Activated naive CD4-positive, alpha-beta T cell treated with anti-CD3 and anti-CD28 coated beads for 36 hours (primary cell): ENCODE results near the gene APOF. TPM values are rescaled to one million over a fixed set of nuclear protein-coding genes. Genes with fewer than 3 reads are reported as not detected.
"Not testable (repeated sequence)": the region's sequence is repeated elsewhere in the genome, so short reads cannot be mapped to it uniquely, and the experiment has no call there.

Experiments used
- CTCF ChIA-PET: fragments of 350-600 bp; sonication (Branson Sonifier 250); formaldehyde crosslinking; loops from one replicate; lab custom pipeline; 2021; ENCODE audit warnings: antibody characterized with exemption; lab: Charles Lee
- DNase-seq: peaks from one replicate; pipeline ENCODE4 v3.0.0-alpha.2; 2020
- H3K27ac Mint-ChIP-seq: one replicate; pipeline ENCODE4 v1.8.0; 2021; ENCODE audit warnings: mild to moderate bottlenecking, mixed read lengths
- H3K27me3 Mint-ChIP-seq: one replicate; pipeline ENCODE4 v1.8.0; 2021; ENCODE audit warnings: low read depth, mixed read lengths
- H3K36me3 Mint-ChIP-seq: one replicate; pipeline ENCODE4 v1.8.0; 2021; ENCODE audit warnings: low read depth, mixed read lengths
- H3K4me1 Mint-ChIP-seq: one replicate; pipeline ENCODE4 v1.8.0; 2021; ENCODE audit warnings: low read depth, mixed read lengths
- H3K4me3 Mint-ChIP-seq: one replicate; pipeline ENCODE4 v1.8.0; 2021; ENCODE audit warnings: mild to moderate bottlenecking, moderate library complexity, mixed read lengths
- H3K9me3 Mint-ChIP-seq: one replicate; pipeline ENCODE4 v1.8.0; 2021; ENCODE audit warnings: mixed read lengths
- intact Hi-C: fragments of 100-400 bp; cut with micrococcal nuclease; formaldehyde crosslinking; loops from one replicate; pipeline ENCODE4 v1.15.1; 2023
- total RNA-seq, 2 experiments: library from RNA; stranded (reverse); gene quantifications; one replicate each; pipeline ENCODE4 v1.2.3, GENCODE V29; 2021

Gene APOF
- total RNA-seq, 2 experiments from 2014 or later = not detected

GRCh38 chr12:56324206-56324605, 38.5 kb downstream of the APOF start:
- H3K4me3 Mint-ChIP-seq = no peak overlapping the region
- intact Hi-C loops = no loop called here
- DNase-seq = no peak
- no peak overlapping the region for H3K27ac Mint-ChIP-seq
- H3K36me3 Mint-ChIP-seq = peaks cover 22% of the 10 kb centered on the region
- CTCF ChIA-PET = interaction anchor here (0.8 kb wide), 1 partner anchor 140 kb away, joined by 5 read pairs; no protein-coding TSS in a partner anchor
- no peaks in the 10 kb centered on the region for H3K9me3 Mint-ChIP-seq
- H3K4me1 Mint-ChIP-seq = no peaks in the 10 kb centered on the region
- H3K27me3 Mint-ChIP-seq = no peaks in the 10 kb centered on the region

GRCh38 chr12:56321610-56322009, 41.0 kb downstream of the APOF start:
- not testable (repeated sequence) for DNase-seq, H3K4me3 Mint-ChIP-seq, H3K9me3 Mint-ChIP-seq, H3K4me1 Mint-ChIP-seq, H3K27me3 Mint-ChIP-seq
- CTCF ChIA-PET = interaction anchor here (0.7 to 2.0 kb wide), 2 partner anchors 11 to 38 kb away, joined by 4 to 8 read pairs; partner anchors contain the start of genes PAN2 and STAT2
- intact Hi-C loops = loop anchor here (1.0 kb wide), 1 partner anchor 12 kb away; the partner anchor contains the start of gene PAN2
- Mint-ChIP-seq H3K27ac (peak overlapping the region; percentile 17), H3K36me3 (peaks cover 20% of the 10 kb centered on the region)

GRCh38 chr12:56321027-56321426, 41.6 kb downstream of the APOF start:
- Mint-ChIP-seq H3K27ac (peak overlapping the region; percentile 70), H3K4me3 (no peak overlapping the region), H3K27me3 (no peaks in the 10 kb centered on the region), H3K4me1 (peaks cover 5% of the 10 kb centered on the region), H3K9me3 (no peaks in the 10 kb centered on the region), H3K36me3 (peaks cover 16% of the 10 kb centered on the region)
- CTCF ChIA-PET = interaction anchor here (0.7 to 2.0 kb wide), 3 partner anchors 12 to 39 kb away, joined by 3 to 8 read pairs (median 4); partner anchors contain the start of genes PAN2 and STAT2
- intact Hi-C loops = loop anchor here (1.0 kb wide), 1 partner anchor 12 kb away; the partner anchor contains the start of gene PAN2
- DNase-seq = peak; percentile 50

GRCh38 chr12:56317675-56318074, 45.0 kb downstream of the APOF start:
- Mint-ChIP-seq H3K9me3 (no peaks in the 10 kb centered on the region), H3K4me3 (no peak overlapping the region), H3K4me1 (peaks cover 16% of the 10 kb centered on the region), H3K36me3 (peaks cover 10% of the 10 kb centered on the region), H3K27me3 (no peaks in the 10 kb centered on the region), H3K27ac (peak overlapping the region; percentile 12)
- CTCF ChIA-PET = interaction anchor here (0.9 to 1.3 kb wide), 2 partner anchors 18 to 42 kb away, joined by 4 to 5 read pairs; partner anchors contain the start of gene STAT2
- peak; percentile 43 for DNase-seq
- intact Hi-C loops = loop anchor here (5.0 kb wide), 1 partner anchor 130 kb away; the partner anchor contains the start of gene TIMELESS

GRCh38 chr12:56315622-56316473, 46.8 kb downstream of the APOF start, which contains the start of gene CNPY2:
Gene CNPY2 (minus strand): TSS chr12:56315988. CDS start chr12:56315217, 771 bp downstream.
- intact Hi-C loops = loop anchor here (1.0 to 5.0 kb wide), 8 partner anchors 16 to 372 kb away; partner anchors contain the start of genes CS, IL23A, PTGES3 and SPRYD4
- peaks cover 10% of the 10 kb centered on the region for H3K36me3 Mint-ChIP-seq
- peak; percentile 92 for DNase-seq
- H3K9me3 Mint-ChIP-seq = no peaks in the 10 kb centered on the region
- CTCF ChIA-PET = interaction anchor here (0.6 to 3.3 kb wide), 13 partner anchors 8 to 148 kb away, joined by 3 to 20 read pairs (median 3); no protein-coding TSS in a partner anchor
- no peaks in the 10 kb centered on the region for H3K27me3 Mint-ChIP-seq
- peak within 1 kb of the TSS; percentile 97 for H3K27ac Mint-ChIP-seq
- peak within 1 kb of the TSS; percentile 97 for H3K4me3 Mint-ChIP-seq
- peaks cover 16% of the 10 kb centered on the region for H3K4me1 Mint-ChIP-seq

- peaks cover 18% of the 10 kb centered on the region for H3K4me1 Mint-ChIP-seq
- H3K4me3 Mint-ChIP-seq = peak overlapping the region; percentile 97
- H3K27me3 Mint-ChIP-seq = no peaks in the 10 kb centered on the region
- intact Hi-C loops = loop anchor here (5.0 kb wide), 1 partner anchor 132 kb away; the partner anchor contains the start of gene TIMELESS
- peak overlapping the region; percentile 97 for H3K27ac Mint-ChIP-seq
- CTCF ChIA-PET = interaction anchor here (0.6 to 3.3 kb wide), 8 partner anchors 8 to 149 kb away, joined by 3 to 20 read pairs (median 3); no protein-coding TSS in a partner anchor
- H3K36me3 Mint-ChIP-seq = peaks cover 10% of the 10 kb centered on the region
- no peak for DNase-seq
- H3K9me3 Mint-ChIP-seq = no peaks in the 10 kb centered on the region
Measured at GRCh38 chr12:56315249-56315621, 47.4 kb downstream of the APOF start.

- no peak for DNase-seq
- H3K4me1 Mint-ChIP-seq = peaks cover 13% of the 10 kb centered on the region
- no peaks in the 10 kb centered on the region for H3K9me3 Mint-ChIP-seq
- no peak overlapping the region for H3K27ac Mint-ChIP-seq
- intact Hi-C loops = no loop called here
- H3K4me3 Mint-ChIP-seq = no peak overlapping the region
- no peaks in the 10 kb centered on the region for H3K27me3 Mint-ChIP-seq
- CTCF ChIA-PET = interaction anchor here (0.6 to 1.8 kb wide), 4 partner anchors 18 to 193 kb away, joined by 3 to 4 read pairs (median 4); partner anchors contain the start of genes STAT2 and ZC3H10
- peaks cover 10% of the 10 kb centered on the region for H3K36me3 Mint-ChIP-seq
Measured at GRCh38 chr12:56311003-56311402, 51.7 kb downstream of the APOF start.

Other genes with a start within 250 kb of the APOF start
- gene RPL41, start 246.2 kb downstream of the APOF start, total RNA-seq = 1,000 to 10,000 TPM; 5,971 to 6,299 TPM
- 1 to 10 TPM; 6.4 to 6.6 TPM for gene ZC3H10, start 244.6 kb downstream of the APOF start, total RNA-seq
- 10 to 100 TPM; 87.4 to 88.9 TPM for gene ESYT1, start 234.6 kb downstream of the APOF start, total RNA-seq
- gene MYL6B, start 210.3 kb downstream of the APOF start, total RNA-seq = 10 to 100 TPM; 49.2 to 57.5 TPM
- gene MYL6, start 204.5 kb downstream of the APOF start, total RNA-seq = 100 to 1,000 TPM; 841 to 868 TPM
- gene SMARCC2, start 173.4 kb downstream of the APOF start, total RNA-seq = 10 to 100 TPM; 75.8 to 79.0 TPM
- 10 to 100 TPM; 26.0 TPM for gene RNF41, start 140.9 kb downstream of the APOF start, total RNA-seq
- 10 to 100 TPM; 57.4 to 59.0 TPM for gene NABP2, start 138.5 kb downstream of the APOF start, total RNA-seq
- gene SLC39A5, start 132.8 kb downstream of the APOF start, total RNA-seq = 1 to 10 TPM in 1 of 2 experiments, under 1 TPM in 1; 0.98 to 1.8 TPM
- gene ANKRD52, start 104.5 kb downstream of the APOF start, total RNA-seq = 10 to 100 TPM; 23.6 to 25.6 TPM
- 1 to 10 TPM; 3.5 to 6.1 TPM for gene COQ10A, start 95.9 kb downstream of the APOF start, total RNA-seq
- gene CS, start 62.5 kb downstream of the APOF start, total RNA-seq = 100 to 1,000 TPM; 330 to 336 TPM
- 10 to 100 TPM; 47.5 to 57.3 TPM for gene CNPY2, start 46.9 kb downstream of the APOF start, total RNA-seq
- 10 to 100 TPM; 82.7 to 85.4 TPM for gene PAN2, start 28.9 kb downstream of the APOF start, total RNA-seq
- gene IL23A, start 24.0 kb downstream of the APOF start, total RNA-seq = 10 to 100 TPM in 1 of 2 experiments, 1 to 10 TPM in 1; 9.0 to 12.6 TPM
- 100 to 1,000 TPM; 109 to 119 TPM for gene STAT2, start 2.8 kb downstream of the APOF start, total RNA-seq
- gene TIMELESS, start 86.6 kb upstream of the APOF start, total RNA-seq = 10 to 100 TPM; 69.9 to 70.8 TPM
- gene MIP, start 91.8 kb upstream of the APOF start, total RNA-seq = not detected
- gene SPRYD4, start 105.7 kb upstream of the APOF start, total RNA-seq = 1 to 10 TPM; 2.2 TPM
- gene GLS2, start 125.3 kb upstream of the APOF start, total RNA-seq = 1 to 10 TPM; 4.6 to 5.5 TPM
- gene RBMS2, start 159.0 kb upstream of the APOF start, total RNA-seq = 1 to 10 TPM; 2.5 to 5.1 TPM